KOPT-K1 (cell line): Measurements from ENCODE around the gene SAMD1.

Experiments
- H3K27ac ChIP-seq: fragments of 200-600 bp; sonication (generic); 2 replicates; pipeline ENCODE4 v1.5.1; 2016; ENCODE audit warnings: antibody characterized with exemption, mild to moderate bottlenecking, low read depth, low read length; ENCODE audit not compliant: poor library complexity, severe bottlenecking
- H3K36me3 ChIP-seq: fragments of 200-600 bp; sonication (generic); 2 replicates; pipeline ENCODE4 v1.5.1; 2017; ENCODE audit warnings: antibody characterized with exemption, mild to moderate bottlenecking, low read length, moderate library complexity; ENCODE audit not compliant: insufficient read depth
- H3K9me3 ChIP-seq: fragments of 200-600 bp; sonication (generic); 2 replicates; pipeline ENCODE4 v1.5.1; 2017; ENCODE audit warnings: antibody characterized with exemption, low read length, mild to moderate bottlenecking; ENCODE audit not compliant: insufficient read depth, poor library complexity, severe bottlenecking

Gene SAMD1

DNA sequence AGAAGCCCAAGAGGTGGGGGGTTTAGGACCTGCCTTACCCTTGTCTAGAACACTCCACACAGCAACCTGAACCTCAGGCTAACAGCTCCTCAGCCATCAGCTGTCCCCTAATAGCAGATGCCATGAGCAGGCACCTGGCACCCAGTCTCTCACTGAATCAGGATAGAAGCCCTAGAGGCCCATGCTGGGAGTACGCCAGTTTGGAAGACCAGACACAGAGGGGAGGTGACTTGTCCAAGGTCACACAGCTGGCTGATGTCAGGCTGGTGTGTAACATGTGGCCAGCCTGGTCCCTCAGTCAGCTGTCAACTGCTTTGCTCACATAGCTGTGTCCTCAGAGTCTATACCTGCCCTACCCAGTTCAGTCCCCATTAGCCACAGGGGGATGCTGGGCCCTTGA is 12.8 kb upstream of the SAMD1 start:
- no peak overlapping the region for H3K27ac ChIP-seq
- peaks cover 61% of the 10 kb centered on the region for H3K36me3 ChIP-seq

DNA sequence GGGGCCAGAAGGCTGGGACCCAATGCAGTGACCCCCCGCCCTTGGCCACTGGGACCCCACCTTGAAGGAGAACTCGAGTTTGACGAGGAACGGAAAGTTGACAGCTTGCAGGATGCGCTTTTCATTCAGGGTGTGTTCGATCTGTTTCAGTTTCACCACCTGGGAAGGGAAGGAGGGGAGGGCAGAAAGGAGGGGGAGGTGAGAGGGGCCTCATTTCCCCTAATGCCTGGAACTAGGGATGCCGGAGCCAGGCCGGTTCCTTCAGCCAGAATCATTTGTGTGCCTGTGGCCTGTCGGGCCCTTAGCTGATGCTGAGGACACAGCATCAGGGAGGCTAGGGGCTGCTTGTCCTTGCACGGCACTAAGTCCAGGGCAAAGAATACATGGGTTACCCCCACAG is 12.2 kb upstream of the SAMD1 start:
- no peak overlapping the region for H3K27ac ChIP-seq
- peaks cover 65% of the 10 kb centered on the region for H3K36me3 ChIP-seq
- H3K9me3 ChIP-seq: no peaks in the 10 kb centered on the region

More for the DNA sequence above, 12.8 kb upstream of the SAMD1 start:
- no peaks in the 10 kb centered on the region for H3K9me3 ChIP-seq

DNA sequence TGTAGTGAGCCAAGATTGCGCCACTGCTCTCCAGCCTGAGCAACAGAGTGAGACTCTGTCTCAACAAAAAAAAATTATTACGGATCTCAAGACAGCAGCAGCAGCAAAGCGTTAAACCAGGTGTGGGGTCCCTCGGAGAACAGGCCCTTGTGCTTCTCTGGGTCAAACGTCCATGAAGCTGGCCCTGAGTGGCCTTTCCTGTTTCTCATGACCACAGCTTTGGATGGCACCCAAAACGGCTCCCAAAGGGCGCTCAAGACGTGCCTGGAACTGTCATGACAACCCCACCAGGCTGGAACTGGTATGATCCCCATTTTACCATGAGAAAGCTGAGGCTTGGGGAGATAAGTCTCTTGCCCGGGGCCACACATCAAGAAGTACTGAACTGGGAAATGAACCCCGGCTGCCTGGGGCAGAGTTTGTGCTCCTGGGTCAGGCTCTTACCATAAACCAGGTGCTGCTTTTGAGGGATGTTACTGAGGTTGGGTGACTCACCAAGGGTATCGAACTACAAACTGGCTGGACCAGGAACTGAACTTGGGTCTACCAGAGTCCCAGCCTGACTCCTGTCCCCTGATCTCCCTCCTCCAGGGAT is 11.6 kb upstream of the SAMD1 start:
- Histone ChIP-seq H3K9me3 (no peaks in the 10 kb centered on the region), H3K36me3 (peaks cover 71% of the 10 kb centered on the region), H3K27ac (no peak overlapping the region)

DNA sequence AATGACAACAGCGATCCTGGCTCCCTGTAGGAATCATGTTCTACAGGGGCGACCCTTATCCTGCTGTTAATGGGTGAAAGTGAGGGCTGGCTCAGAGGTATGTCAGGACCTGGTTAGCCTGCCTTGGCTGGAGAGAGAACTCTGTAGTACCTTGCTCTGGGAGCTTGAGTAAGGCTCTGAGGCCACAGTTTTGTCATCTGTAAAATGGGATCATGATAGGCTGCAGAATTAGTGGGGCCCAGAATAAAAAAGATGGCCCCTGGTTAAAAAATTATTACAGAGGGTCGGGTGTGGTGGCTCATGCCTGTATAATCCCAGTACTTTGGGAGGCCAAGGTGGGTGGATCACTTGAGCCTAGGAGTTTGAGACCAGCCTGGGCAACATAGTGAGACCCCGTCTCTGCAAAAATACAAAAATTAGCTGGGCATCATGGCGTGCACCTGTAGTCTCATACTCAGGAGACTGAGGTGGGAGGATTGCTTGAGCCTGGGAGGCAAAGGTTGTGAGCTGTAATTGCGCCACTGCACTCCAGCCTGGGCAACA is 10.5 kb upstream of the SAMD1 start:
- Histone ChIP-seq H3K27ac (no peak overlapping the region), H3K36me3 (peaks cover 72% of the 10 kb centered on the region), H3K9me3 (no peaks in the 10 kb centered on the region)

DNA sequence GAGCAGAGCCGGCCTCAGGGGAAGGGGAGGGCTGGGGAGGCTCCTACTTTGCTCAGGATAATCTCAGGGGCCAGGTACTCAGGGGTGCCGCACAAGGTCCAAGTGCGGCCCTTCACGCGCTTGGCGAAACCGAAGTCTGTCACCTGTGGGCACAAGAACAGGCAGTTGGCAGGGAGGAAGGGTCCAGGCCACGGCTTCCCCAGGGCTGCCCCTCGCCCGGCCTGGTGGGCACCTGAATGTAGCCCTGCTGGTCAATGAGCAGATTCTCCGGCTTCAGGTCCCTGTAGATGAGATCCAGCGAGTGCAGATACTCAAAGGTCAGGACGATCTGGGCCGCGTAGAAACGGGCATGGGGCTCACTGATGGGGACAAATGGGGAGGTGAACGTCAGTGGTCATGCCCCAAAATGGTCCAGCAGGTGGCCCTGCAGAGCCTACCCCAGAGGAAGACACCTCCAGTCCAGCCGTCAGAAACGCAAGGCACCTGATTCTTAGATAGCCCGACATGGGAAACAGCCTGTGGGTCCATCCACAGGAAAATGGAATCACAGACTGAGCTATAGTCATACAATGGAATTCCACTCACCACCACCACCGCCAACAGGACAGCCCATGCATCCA is 7.1 kb upstream of the SAMD1 start:
- H3K36me3 ChIP-seq: peaks cover 48% of the 10 kb centered on the region
- H3K27ac ChIP-seq: no peak overlapping the region
- peaks cover 11% of the 10 kb centered on the region for H3K9me3 ChIP-seq

DNA sequence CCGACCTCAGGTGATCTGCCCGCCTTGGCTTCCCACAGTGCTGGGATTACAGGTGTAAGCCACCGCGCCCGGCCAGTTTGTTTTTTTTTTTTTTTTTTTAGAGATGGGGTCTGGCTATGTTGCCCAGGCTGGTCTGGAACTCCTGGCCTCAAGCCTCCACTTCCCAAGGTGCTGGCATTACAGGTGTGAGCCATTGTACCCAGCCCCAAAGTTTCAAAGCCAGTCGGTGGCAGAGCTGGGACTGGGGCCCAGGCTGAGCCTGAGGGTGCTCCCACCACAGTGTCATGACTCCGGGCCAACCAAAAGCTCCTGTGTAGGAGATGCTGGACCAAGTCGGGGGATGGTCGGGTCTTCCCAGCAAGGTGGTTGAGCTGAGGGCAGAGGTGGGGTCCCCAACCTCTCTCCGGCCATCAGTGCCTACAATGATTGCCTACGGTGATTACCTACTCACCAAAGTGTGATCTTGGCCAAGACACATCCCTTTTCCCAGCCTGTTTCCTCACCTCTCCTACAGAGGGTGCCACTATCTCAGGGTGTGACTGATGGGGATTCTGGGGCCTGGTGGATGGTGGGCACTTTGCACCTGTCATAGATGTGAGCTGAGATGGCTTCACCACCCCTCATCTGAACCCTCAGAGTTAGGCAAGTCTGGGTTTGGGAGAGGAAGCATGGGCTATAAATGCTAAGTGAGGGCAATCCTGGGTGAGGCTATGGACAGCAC is 5.9 kb upstream of the SAMD1 start:
- Histone ChIP-seq H3K9me3 (peaks cover 11% of the 10 kb centered on the region), H3K27ac (no peak overlapping the region), H3K36me3 (peaks cover 40% of the 10 kb centered on the region)

DNA sequence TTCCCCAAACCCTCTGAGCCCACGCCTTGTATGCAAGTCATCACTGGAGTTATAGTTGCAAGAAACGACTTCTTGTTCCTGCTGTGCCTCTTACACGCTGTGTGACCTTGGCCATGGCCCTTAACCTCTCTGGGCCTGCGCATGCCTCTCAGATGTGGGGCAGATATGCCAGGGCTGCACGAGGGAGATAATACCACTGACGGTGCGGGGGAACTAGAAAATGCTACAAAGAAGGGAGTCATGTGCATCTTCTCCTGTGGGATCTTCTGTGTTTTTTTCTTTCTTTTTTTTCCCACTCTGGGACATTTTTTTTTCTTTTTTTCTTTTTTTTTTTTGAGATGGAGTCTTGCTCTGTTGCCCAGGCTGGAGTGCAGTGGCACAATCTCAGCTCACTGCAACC is 4.3 kb upstream of the SAMD1 start:
- Histone ChIP-seq H3K9me3 (peaks cover 11% of the 10 kb centered on the region), H3K36me3 (peaks cover 26% of the 10 kb centered on the region; the same call in 1 of the 2 replicates), H3K27ac (no peak overlapping the region)

DNA sequence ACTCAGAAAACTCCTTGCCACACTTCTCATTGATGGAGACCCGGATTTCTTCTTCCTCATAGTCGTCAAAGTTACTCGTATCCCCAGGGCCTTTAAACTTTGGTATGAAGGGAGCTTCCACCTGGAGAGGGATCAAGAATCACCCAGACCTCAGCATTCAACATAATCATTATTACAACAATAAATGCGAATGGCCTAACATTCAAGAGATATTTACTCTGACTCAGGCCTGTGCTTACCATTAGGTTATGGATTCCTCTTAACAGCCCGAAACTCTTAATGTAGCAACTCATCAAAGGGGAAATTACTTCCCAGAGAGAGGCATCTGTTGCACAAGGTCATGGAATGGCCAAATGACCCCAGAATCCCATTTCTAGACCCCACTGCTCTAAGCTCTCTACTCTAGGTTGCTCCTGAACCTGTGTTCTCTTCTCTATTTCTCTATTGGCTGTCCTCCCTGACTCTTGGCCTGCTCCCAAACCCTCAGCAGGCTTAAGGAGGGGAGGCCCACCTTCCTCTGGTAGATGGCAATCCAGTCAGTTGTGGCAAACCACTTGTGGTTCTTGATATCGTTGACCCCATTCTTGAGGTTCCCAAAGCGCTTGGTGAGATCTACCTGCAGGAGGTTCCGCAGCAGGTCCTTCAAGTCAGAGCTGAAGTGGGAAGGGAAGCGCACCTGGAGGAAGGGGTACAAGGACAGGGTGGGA is 2.7 kb upstream of the SAMD1 start:
- H3K27ac ChIP-seq: no peak overlapping the region
- H3K36me3 ChIP-seq: peaks cover 29% of the 10 kb centered on the region
- H3K9me3 ChIP-seq: peaks cover 11% of the 10 kb centered on the region

DNA sequence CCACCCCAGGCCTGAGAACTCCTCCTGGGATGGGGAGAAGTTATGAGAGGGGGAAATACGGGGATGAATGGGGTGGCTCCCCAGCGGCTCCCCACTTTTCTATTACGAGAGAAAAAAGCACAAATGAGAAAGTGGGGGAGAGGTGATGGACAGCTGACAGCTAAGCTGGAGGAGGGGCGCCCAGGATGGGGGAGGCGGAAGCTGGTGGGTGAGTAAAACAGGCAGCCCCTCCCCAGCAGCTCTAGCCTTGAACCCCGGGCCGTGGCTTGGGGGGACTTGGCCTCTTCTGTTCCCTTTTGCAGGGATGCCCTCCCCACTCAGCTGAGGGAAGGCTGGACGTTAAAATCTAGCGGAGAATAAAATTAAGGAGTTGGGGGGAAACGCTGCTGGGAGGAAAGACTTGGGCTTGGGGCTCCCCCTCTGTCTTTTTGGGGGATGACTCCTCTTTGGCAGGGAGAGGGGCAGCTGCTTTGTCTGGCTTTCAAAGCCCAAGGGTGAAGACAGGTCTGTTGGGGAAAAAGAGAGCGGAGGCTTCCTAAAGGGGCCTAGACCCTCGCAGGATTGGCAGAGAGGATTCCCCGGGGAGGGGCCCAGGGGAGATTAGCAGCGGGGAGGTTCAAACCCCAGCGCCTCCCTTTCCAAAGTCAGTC is 1.4 kb upstream of the SAMD1 start:
- peaks cover 11% of the 10 kb centered on the region for H3K9me3 ChIP-seq
- H3K27ac ChIP-seq: peak overlapping the region; percentile 74
- peaks cover 23% of the 10 kb centered on the region for H3K36me3 ChIP-seq

DNA sequence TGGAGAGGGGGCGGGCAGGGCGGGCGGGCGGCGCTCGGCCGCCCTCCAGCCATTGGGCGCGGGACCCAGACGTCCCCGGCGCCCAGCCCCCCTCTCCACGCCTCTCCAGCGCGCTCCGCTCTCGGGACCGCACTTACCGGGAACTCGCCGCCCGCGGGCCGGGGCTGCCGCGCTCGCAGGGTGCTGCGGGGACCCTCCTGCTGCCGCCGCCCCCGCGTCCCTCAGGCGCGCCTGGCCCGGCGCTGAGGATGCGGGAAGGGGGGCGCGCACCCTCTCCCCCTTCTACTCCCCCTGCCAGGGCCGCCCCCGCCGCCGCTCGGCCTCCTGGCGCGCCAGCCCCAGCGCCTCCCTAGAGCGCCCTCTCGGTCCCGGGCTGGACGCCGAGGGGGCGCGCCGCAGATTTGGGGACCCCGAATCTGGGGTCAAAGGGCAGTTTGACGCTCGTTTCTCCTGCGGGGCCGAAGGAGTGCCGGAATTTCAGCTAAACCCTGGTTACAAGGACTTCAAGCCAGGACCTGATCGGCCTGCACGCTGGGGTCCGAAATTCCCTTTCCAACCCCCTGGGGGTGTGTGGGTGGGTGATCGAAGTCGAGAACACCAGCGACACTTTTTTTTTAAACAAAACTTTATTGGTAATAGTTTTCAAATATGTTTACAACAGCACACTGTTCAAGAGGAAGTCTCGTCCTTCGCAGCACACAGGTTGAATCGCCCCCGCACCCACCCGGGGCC is 696 bp upstream of the SAMD1 start:
- peaks cover 11% of the 10 kb centered on the region for H3K9me3 ChIP-seq
- peak overlapping the region; percentile 74 for H3K27ac ChIP-seq
- H3K36me3 ChIP-seq: peaks cover 16% of the 10 kb centered on the region

DNA sequence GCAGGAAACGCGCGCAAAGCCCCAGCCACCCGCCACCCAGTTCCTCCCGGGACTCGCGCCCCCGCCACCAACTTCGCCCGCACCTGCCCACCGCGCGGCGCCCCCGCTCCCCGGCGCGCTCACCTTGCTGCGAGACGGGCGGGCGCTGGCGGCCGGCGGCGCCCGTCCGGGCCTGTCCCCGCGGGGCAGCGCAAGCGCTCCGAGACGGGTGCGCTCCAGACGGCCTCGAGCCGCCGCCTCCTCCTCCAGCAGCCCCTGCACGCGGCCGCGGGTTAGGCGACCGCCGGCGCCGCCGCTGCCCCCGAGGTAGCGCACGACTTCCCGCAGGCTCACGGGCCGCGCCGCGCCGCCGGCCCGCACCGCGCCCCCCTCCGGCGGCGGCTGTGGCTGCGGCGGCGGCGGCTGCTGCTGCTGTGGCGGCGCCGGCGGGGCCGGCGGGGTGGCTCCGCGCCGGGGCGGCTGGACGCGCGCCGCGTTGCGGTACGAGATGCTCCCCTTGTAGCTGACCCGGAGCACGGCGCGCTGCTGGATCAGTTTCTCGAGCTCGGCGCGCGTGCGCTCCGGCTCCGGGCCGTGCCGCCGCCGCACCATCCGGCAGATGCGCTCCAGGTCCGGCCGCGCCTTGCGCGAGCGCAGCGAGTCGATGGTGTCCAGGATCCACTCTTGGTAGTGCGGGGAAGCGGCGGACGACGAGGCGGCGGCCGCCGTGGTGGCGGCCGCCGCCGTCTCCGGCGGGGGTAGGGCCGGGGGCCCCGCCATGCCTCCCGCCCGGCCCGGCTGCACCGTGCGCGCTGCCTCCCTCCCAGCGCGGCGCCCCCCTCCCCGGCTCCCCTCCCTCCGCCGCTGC is 666 bp downstream of the SAMD1 start:
- peak overlapping the region; percentile 46 for H3K27ac ChIP-seq
- peaks cover 16% of the 10 kb centered on the region for H3K36me3 ChIP-seq
- H3K9me3 ChIP-seq: peaks cover 11% of the 10 kb centered on the region

DNA sequence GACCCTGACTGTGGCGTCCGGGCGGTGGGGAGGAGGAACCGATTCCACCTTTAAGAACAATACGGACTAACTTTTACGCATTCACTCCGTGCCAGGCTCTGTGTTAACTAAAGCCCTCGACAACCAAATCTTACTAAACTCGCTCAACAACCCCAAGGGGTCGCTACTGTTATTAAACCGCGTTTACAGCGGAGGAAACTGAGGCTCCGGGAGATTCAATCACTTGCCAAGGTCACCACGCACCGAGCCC is 1.2 kb downstream of the SAMD1 start:
- peaks cover 16% of the 10 kb centered on the region for H3K36me3 ChIP-seq
- peaks cover 11% of the 10 kb centered on the region for H3K9me3 ChIP-seq
- no peak overlapping the region for H3K27ac ChIP-seq

DNA sequence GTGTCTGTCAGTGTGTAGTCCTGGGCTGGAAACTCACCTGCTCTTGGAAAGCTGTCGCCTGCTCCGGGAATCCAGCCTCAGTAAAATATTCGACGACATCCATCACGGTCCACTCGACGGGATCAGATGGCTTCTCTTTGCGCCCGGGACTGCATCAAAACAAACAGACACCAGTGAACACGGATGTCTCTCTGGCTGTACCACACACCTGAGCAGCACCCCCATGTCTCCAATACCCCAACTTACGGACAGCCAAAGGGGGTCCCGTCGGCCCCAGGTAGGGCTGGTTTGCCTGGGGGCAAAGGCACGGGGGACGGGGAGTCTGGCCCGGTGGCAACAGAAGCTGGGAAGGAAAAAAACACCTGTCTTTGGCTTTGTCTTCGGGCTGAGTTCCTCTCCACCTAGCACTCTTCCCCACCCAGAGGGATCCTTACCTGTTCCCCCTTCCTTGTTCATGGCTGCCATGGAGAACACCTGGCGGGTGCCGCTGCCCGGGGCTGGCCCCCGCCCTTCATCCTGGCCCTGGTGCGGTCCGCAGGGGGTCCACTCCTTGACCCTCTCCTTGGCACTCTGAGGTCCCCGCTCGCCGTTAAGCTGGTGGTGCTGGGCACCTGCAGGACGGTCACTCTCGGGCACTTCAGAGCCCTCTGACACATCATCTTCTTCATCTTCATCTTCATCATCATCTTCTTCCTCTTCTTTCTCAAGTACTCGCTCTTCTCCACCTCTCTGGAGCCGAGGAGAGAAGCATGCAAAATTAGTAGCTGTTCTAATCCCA is 1.7 kb downstream of the SAMD1 start:
- Histone ChIP-seq H3K36me3 (peaks cover 16% of the 10 kb centered on the region), H3K27ac (no peak overlapping the region), H3K9me3 (peaks cover 11% of the 10 kb centered on the region)
